DMS 273 (cell line): ENCODE data around the gene LGR4.
A peak's percentile ranks its signal among the peaks of the same experiment; 100 is the strongest.

Source experiments
- DNase-seq: peaks from one replicate; lab custom pipeline; 2025; ENCODE audit not compliant: unreplicated experiment; lab: John Stamatoyannopoulos, UW

The LGR4 gene

GRCh38 chr11:27485930-27486773, 13.6 kb upstream of the LGR4 start:
- DNase-seq, result peak; percentile 77

GRCh38 chr11:27482793-27483192, 10.2 kb upstream of the LGR4 start:
- no peak for DNase-seq

- DNase-seq, result no peak
Observed at GRCh38 chr11:27481992-27482391, 9.4 kb upstream of the LGR4 start.

GRCh38 chr11:27477831-27478230, 5.2 kb upstream of the LGR4 start:
- no peak for DNase-seq

- no peak for DNase-seq
Observed at GRCh38 chr11:27477243-27477642, 4.7 kb upstream of the LGR4 start.

GRCh38 chr11:27475622-27476021, 3.0 kb upstream of the LGR4 start:
- DNase-seq, result no peak

GRCh38 chr11:27473017-27473406, 422 bp upstream of the LGR4 start:
- peak; percentile 64 for DNase-seq

- peak; percentile 59 for DNase-seq
Observed at GRCh38 chr11:27471589-27472397, 797 bp downstream of the LGR4 start.

- peak; percentile 31 for DNase-seq
Observed at GRCh38 chr11:27470826-27471588, 1.6 kb downstream of the LGR4 start.

- DNase-seq, result no peak
Observed at GRCh38 chr11:27470166-27470565, 2.4 kb downstream of the LGR4 start.

- DNase-seq, result no peak
Observed at GRCh38 chr11:27468995-27469695, 3.4 kb downstream of the LGR4 start.

GRCh38 chr11:27468209-27468994, 4.2 kb downstream of the LGR4 start:
- DNase-seq, result no peak

- DNase-seq, result no peak
Observed at GRCh38 chr11:27467181-27467913, 5.2 kb downstream of the LGR4 start.

GRCh38 chr11:27466363-27466762, 6.2 kb downstream of the LGR4 start:
- DNase-seq, result no peak

GRCh38 chr11:27465629-27466028, 7.0 kb downstream of the LGR4 start:
- no peak for DNase-seq

- DNase-seq, result peak; percentile 37
Observed at GRCh38 chr11:27464909-27465308, 7.7 kb downstream of the LGR4 start.

- peak; percentile 10 for DNase-seq
Observed at GRCh38 chr11:27464289-27464696, 8.3 kb downstream of the LGR4 start.

GRCh38 chr11:27462543-27462942, 10.0 kb downstream of the LGR4 start:
- DNase-seq, result no peak
